ENCODE results near the gene OR2H2. TPM values are rescaled to one million over a fixed set of nuclear protein-coding genes. Genes with fewer than 3 reads are reported as not detected.

OR2H2 gene
- total RNA-seq, 4 donors from 2014 or later = not detected

- intact Hi-C loops (cut with DNase I; ENCODE audit: low total_unique reads) = no loop called here
- H3K4me3 ChIP-seq = peak overlapping the region; percentile 37 to 78 (median 49)
- peaks cover 5 to 26% (median 22%) of the 10 kb centered on the region in 4 donors for H3K4me1 ChIP-seq
- DNase-seq = no peak
- WGBS, 2 donors (ENCODE audit: low coverage in 1 of 2) = 49 to 52% methylated on average over 6 to 22 of the region's 31 CpGs
- in situ Hi-C loops (cut with MboI; ENCODE audit: low pct_ligation_motif_present in 1 of 4, low pct_unique_long_range_greater_than_20kb in 1 of 4, low sequenced_read_pairs in 3 of 4) = no loop called here
- no peaks in the 10 kb centered on the region for H3K9me3 ChIP-seq
- no peaks in the 10 kb centered on the region for H3K36me3 ChIP-seq
- no peak for TF ChIP-seq POLR2A (IDR thresholded peaks at IDR 0.05)
- no peak for TF ChIP-seq POLR2AphosphoS5 (IDR thresholded peaks at IDR 0.05)
- no peak for TF ChIP-seq CTCF (IDR thresholded peaks at IDR 0.05)
- no peak for TF ChIP-seq EP300 (IDR thresholded peaks at IDR 0.05; ENCODE audit: low read depth)
- H3K27me3 ChIP-seq = peaks cover 33% of the 10 kb centered on the region
- peak overlapping the region; percentile 53 to 86 (median 74) for H3K27ac ChIP-seq
Observed at GRCh38 chr6:29626948-29627754, 42.2 kb downstream of the OR2H2 start.

GRCh38 chr6:29627755-29628418 lies 43.0 kb downstream of the OR2H2 start:
- intact Hi-C loops (cut with DNase I; ENCODE audit: low total_unique reads) (no loop called here), in situ Hi-C loops (cut with MboI; ENCODE audit: low pct_ligation_motif_present in 1 of 4, low pct_unique_long_range_greater_than_20kb in 1 of 4, low sequenced_read_pairs in 3 of 4) (no loop called here)
- Histone ChIP-seq H3K27me3 (peaks cover 34% of the 10 kb centered on the region), H3K4me3 (peak overlapping the region; percentile 37 to 78 (median 49)), H3K4me1 (peaks cover 5 to 29% (median 25%) of the 10 kb centered on the region in 4 donors), H3K27ac (peak overlapping the region; percentile 53 to 86 (median 78)), H3K36me3 (no peaks in the 10 kb centered on the region), H3K9me3 (no peaks in the 10 kb centered on the region)
- TF ChIP-seq EP300 (IDR thresholded peaks at IDR 0.05; ENCODE audit: low read depth) (no peak), POLR2A (IDR thresholded peaks at IDR 0.05) (peak; percentile 20), POLR2AphosphoS5 (IDR thresholded peaks at IDR 0.05) (peak; percentile 78 to 91 (median 81)), CTCF (IDR thresholded peaks at IDR 0.05) (no peak)
- peak; percentile 66 for DNase-seq
- 0 to 1% methylated on average over 1 to 28 of the region's 51 CpGs for WGBS, 2 donors (ENCODE audit: low coverage in 1 of 2)

GRCh38 chr6:29628419-29629281 lies 43.7 kb downstream of the OR2H2 start:
- 4 to 6% methylated on average over 18 to 32 of the region's 32 CpGs for WGBS, 2 donors (ENCODE audit: low coverage in 1 of 2)
- TF ChIP-seq CTCF (IDR thresholded peaks at IDR 0.05) = peak; percentile 35 to 61 (median 55)
- no peak for TF ChIP-seq POLR2A (IDR thresholded peaks at IDR 0.05)
- TF ChIP-seq EP300 (IDR thresholded peaks at IDR 0.05; ENCODE audit: low read depth) = no peak
- no peak for TF ChIP-seq POLR2AphosphoS5 (IDR thresholded peaks at IDR 0.05)
- H3K27ac ChIP-seq = peak overlapping the region; percentile 53 to 86 (median 78)
- H3K4me3 ChIP-seq = peak overlapping the region; percentile 35 to 56 (median 40)
- in situ Hi-C loops (cut with MboI; ENCODE audit: low pct_ligation_motif_present in 1 of 4, low pct_unique_long_range_greater_than_20kb in 1 of 4, low sequenced_read_pairs in 3 of 4) (no loop called here), intact Hi-C loops (cut with DNase I; ENCODE audit: low total_unique reads) (no loop called here)
- peaks cover 34% of the 10 kb centered on the region for H3K27me3 ChIP-seq
- peaks cover 5 to 35% (median 26%) of the 10 kb centered on the region in 4 donors for H3K4me1 ChIP-seq
- no peaks in the 10 kb centered on the region for H3K36me3 ChIP-seq
- no peaks in the 10 kb centered on the region for H3K9me3 ChIP-seq
- peak; percentile 77 for DNase-seq
